Liver (tissue), 9 donors: ENCODE results near the gene INHBC. TPM values are rescaled to one million over a fixed set of nuclear protein-coding genes. Genes with fewer than 3 reads are reported as not detected.
"Not testable (repeated sequence)": the region's sequence is repeated elsewhere in the genome, so short reads cannot be mapped to it uniquely, and the experiment has no call there.

ENCODE experiments used
- DNase-seq: peaks from one replicate; pipeline ENCODE4 v3.0.0-alpha.2; 2017; ENCODE audit warnings: low spot score
- H3K27ac ChIP-seq, 2 donors: one replicate each; pipeline ENCODE4 v1.7.0; 2013; ENCODE audit warnings: inconsistent platforms in 2 of 2, low read length in 2 of 2, control low read depth in 1 of 2, low read depth in 1 of 2, mild to moderate bottlenecking in 1 of 2
- H3K27me3 ChIP-seq, 4 donors: one replicate each; pipeline versions ENCODE4 v1.6.1 to v1.7.0; 2013; ENCODE audit warnings: low read length in 3 of 4, inconsistent platforms in 1 of 4, mild to moderate bottlenecking in 1 of 4, moderate library complexity in 1 of 4; ENCODE audit not compliant: control insufficient read depth in 4 of 4, insufficient read depth in 4 of 4
- H3K36me3 ChIP-seq, 4 donors: one replicate each; pipeline versions ENCODE4 v1.6.1 to v1.7.0; 2013; ENCODE audit warnings: low read length in 3 of 4, mild to moderate bottlenecking in 3 of 4, low read depth in 1 of 4, moderate library complexity in 1 of 4; ENCODE audit not compliant: control insufficient read depth in 4 of 4, insufficient read depth in 3 of 4
- H3K4me1 ChIP-seq, 4 donors: one replicate each; pipeline versions ENCODE4 v1.6.1 to v1.7.0; 2013; ENCODE audit warnings: low read length in 3 of 4, mild to moderate bottlenecking in 3 of 4, moderate library complexity in 1 of 4; ENCODE audit not compliant: control insufficient read depth in 4 of 4, insufficient read depth in 4 of 4
- H3K4me3 ChIP-seq, 3 donors: one replicate each; pipeline versions ENCODE4 v1.6.1 to v1.7.0; 2013; ENCODE audit warnings: low read length in 3 of 3, control low read depth in 1 of 3, low read depth in 1 of 3, mild to moderate bottlenecking in 1 of 3
- H3K9ac ChIP-seq, 2 donors: one replicate each; pipeline ENCODE4 v1.7.0; 2013; ENCODE audit warnings: low read length in 2 of 2, mild to moderate bottlenecking in 2 of 2, moderate library complexity in 2 of 2, control low read depth in 1 of 2, low read depth in 1 of 2
- H3K9me3 ChIP-seq, 4 donors: one replicate each; pipeline versions ENCODE4 v1.6.1 to v1.7.0; 2013; ENCODE audit warnings: low read length in 3 of 4; ENCODE audit not compliant: control insufficient read depth in 4 of 4
- ATF3 ChIP-seq: IDR thresholded peaks from 2 replicates; pipeline ENCODE4 v1.6.1; 2016; ENCODE audit warnings: antibody characterized with exemption
- CTCF ChIP-seq: fragments of 150-350 bp; IDR thresholded peaks from 2 replicates; pipeline ENCODE4 v1.5.1; 2017; ENCODE audit warnings: improper control_type of control experiment, low read depth, low read length; ENCODE audit not compliant: missing input control
- FOXA1 ChIP-seq: IDR thresholded peaks from 2 replicates; pipeline ENCODE4 v1.6.1; 2016; ENCODE audit warnings: antibody characterized with exemption
- FOXA2 ChIP-seq: IDR thresholded peaks from 2 replicates; pipeline ENCODE4 v1.6.1; 2016; ENCODE audit warnings: antibody characterized with exemption
- GABPA ChIP-seq, 2 donors: IDR thresholded peaks in 1 of 2; conservative IDR thresholded peaks in 1 of 2; 2 replicates each; pipeline ENCODE4 v1.6.1; 2016; ENCODE audit warnings: antibody characterized with exemption in 2 of 2, mild to moderate bottlenecking in 1 of 2, moderate library complexity in 1 of 2
- HNF4A ChIP-seq, 2 donors: conservative IDR thresholded peaks; 2 replicates each; pipeline ENCODE4 v1.6.1; 2016; ENCODE audit warnings: antibody characterized with exemption in 2 of 2, mild to moderate bottlenecking in 2 of 2
- HNF4G ChIP-seq: IDR thresholded peaks from 2 replicates; pipeline ENCODE4 v1.6.1; 2016; ENCODE audit warnings: antibody characterized with exemption
- MAX ChIP-seq: IDR thresholded peaks from 2 replicates; pipeline ENCODE4 v1.6.1; 2016; ENCODE audit warnings: antibody characterized with exemption
- RXRA ChIP-seq, 2 donors: IDR thresholded peaks; 2 replicates each; pipeline ENCODE4 v1.6.1; 2017 to 2018; ENCODE audit warnings: antibody characterized with exemption in 2 of 2, mild to moderate bottlenecking in 1 of 2
- WGBS: extraction: QIAGEN DNeasy Blood & Tissue Kit; methylation state at CpG from one replicate; pipeline ENCODE4 v1.1.7; 2013; 5-methylcytosine and 5-hydroxymethylcytosine counted together
- polyA plus RNA-seq, 2 donors: library from polyadenylated mRNA; stranded (reverse) in 1 of 2; unstranded in 1 of 2; fragments of 200-250 nt in 1 of 2; fragments of >200 nt in 1 of 2; fragmentation: Nextera tagmentation in 1 of 2; extraction: Ambion mirVana in 1 of 2; gene quantifications; one replicate each; pipeline versions ENCODE4 v1.2.1 to v1.2.3, GENCODE V29; 2013 to 2015
- total RNA-seq, 2 donors: library from RNA; depleted of rRNA; stranded (reverse); fragments of >200 nt; gene quantifications; one replicate each; pipeline ENCODE4 v1.2.3, GENCODE V29; 2014
- donor health status: healthy.
- donor health status: healthy.
- donor health status: healthy.
- donor health status: healthy.
- donor health status: healthy.

The INHBC gene
- total and polyA plus RNA-seq, 4 donors: 2.8 to 134 (median 86.7) TPM

- no peaks in the 10 kb centered on the region for H3K27me3 ChIP-seq
- TF ChIP-seq HNF4G (no peak), CTCF (no peak), RXRA (IDR thresholded peaks at IDR 0.05) (no peak), FOXA2 (no peak), MAX (no peak), GABPA (IDR thresholded peaks at IDR 0.05 in 1 of 2, conservative IDR thresholded peaks at IDR 0.05 in 1 of 2) (no peak)
- peaks cover 8 to 28% (median 18%) of the 10 kb centered on the region in 4 donors for H3K36me3 ChIP-seq
- no peak overlapping the region for H3K27ac ChIP-seq
- no peak overlapping the region for H3K4me3 ChIP-seq
- H3K9ac ChIP-seq: no peak overlapping the region
- 95% methylated on average over 4 of the region's 4 CpGs for WGBS
- DNase-seq: no peak
- peaks cover 2 to 17% (median 11%) of the 10 kb centered on the region in 4 donors for H3K4me1 ChIP-seq
- no peaks in the 10 kb centered on the region for H3K9me3 ChIP-seq
Observed at GRCh38 chr12:57490126-57490525, 55.5 kb downstream of the INHBC start.

GRCh38 chr12:57491393-57492280 lies 57.1 kb downstream of the INHBC start:
- Histone ChIP-seq H3K36me3 (peaks cover 9 to 28% (median 18%) of the 10 kb centered on the region in 4 donors), H3K9me3 (no peaks in the 10 kb centered on the region), H3K9ac (no peak overlapping the region), H3K4me3 (no peak overlapping the region), H3K4me1 (peaks cover 2 to 17% (median 11%) of the 10 kb centered on the region in 4 donors), H3K27me3 (no peaks in the 10 kb centered on the region), H3K27ac (no peak overlapping the region)
- TF ChIP-seq ATF3 (no peak), FOXA2 (no peak), FOXA1 (no peak), HNF4A (conservative IDR thresholded peaks at IDR 0.05) (no peak)
- WGBS: 93% methylated on average over 15 of the region's 15 CpGs
- no peak for DNase-seq

- not testable (repeated sequence) for H3K9ac ChIP-seq, H3K27ac ChIP-seq, H3K4me1 ChIP-seq, DNase-seq, H3K4me3 ChIP-seq, H3K9me3 ChIP-seq, H3K27me3 ChIP-seq
- H3K36me3 ChIP-seq: peaks cover 16 to 44% (median 27%) of the 10 kb centered on the region in 4 donors
- 96% methylated on average over 45 of the region's 48 CpGs for WGBS
Observed at GRCh38 chr12:57495051-57495701, 60.6 kb downstream of the INHBC start.
